Measurements from ENCODE around the gene CHST15.

Gene CHST15

GRCh38 chr10:124030492-124031110 is 62.8 kb downstream of the CHST15 start:
- TF ChIP-seq CTCF (IDR thresholded peaks at IDR 0.05; ENCODE audit: borderline replicate concordance, extremely low read depth, low read length, poor library complexity, severe bottlenecking) = no peak
- no peak for TF ChIP-seq EZH2 (IDR thresholded peaks at IDR 0.05; ENCODE audit: borderline replicate concordance, low read depth, low read length, severe bottlenecking)
- Histone ChIP-seq H3K4me3 (ENCODE audit: low read depth in 1 of 2, low read length in 2 of 2) (no peak overlapping the region), H3K79me2 (ENCODE audit: insufficient read depth, low read length) (no peaks in the 10 kb centered on the region), H3K9ac (ENCODE audit: low read depth, low read length) (no peak overlapping the region), H3K4me1 (ENCODE audit: insufficient read depth, low read length) (peaks cover 6% of the 10 kb centered on the region), H4K20me1 (ENCODE audit: insufficient read depth, low read length) (no peaks in the 10 kb centered on the region), H3K4me2 (ENCODE audit: insufficient read depth, low read length) (no peak overlapping the region), H3K27ac (ENCODE audit: low read length) (no peak overlapping the region), H3K36me3 (ENCODE audit: insufficient read depth, low read length) (no peaks in the 10 kb centered on the region), H2AFZ (ENCODE audit: low read depth, low read length) (no peak overlapping the region), H3K9me3 (ENCODE audit: insufficient read depth, low read length, severe bottlenecking) (no peaks in the 10 kb centered on the region), H3K27me3 (ENCODE audit: insufficient read depth, low read length, poor library complexity) (no peaks in the 10 kb centered on the region)
- DNase-seq (no peak), ATAC-seq (ENCODE audit: insufficient read depth, low read depth) (no peak)

- H3K27ac ChIP-seq (ENCODE audit: low read length) = no peak overlapping the region
- no peaks in the 10 kb centered on the region for H3K79me2 ChIP-seq (ENCODE audit: insufficient read depth, low read length)
- ATAC-seq (ENCODE audit: insufficient read depth, low read depth) = no peak
- no peak overlapping the region for H2AFZ ChIP-seq (ENCODE audit: low read depth, low read length)
- no peak overlapping the region for H3K4me2 ChIP-seq (ENCODE audit: insufficient read depth, low read length)
- H3K4me3 ChIP-seq (ENCODE audit: low read depth in 1 of 2, low read length in 2 of 2) = no peak overlapping the region
- H4K20me1 ChIP-seq (ENCODE audit: insufficient read depth, low read length) = no peaks in the 10 kb centered on the region
- no peak for DNase-seq
- TF ChIP-seq CTCF (IDR thresholded peaks at IDR 0.05; ENCODE audit: borderline replicate concordance, extremely low read depth, low read length, poor library complexity, severe bottlenecking) (no peak), EZH2 (IDR thresholded peaks at IDR 0.05; ENCODE audit: borderline replicate concordance, low read depth, low read length, severe bottlenecking) (no peak)
- no peaks in the 10 kb centered on the region for H3K27me3 ChIP-seq (ENCODE audit: insufficient read depth, low read length, poor library complexity)
- no peak overlapping the region for H3K9ac ChIP-seq (ENCODE audit: low read depth, low read length)
- no peaks in the 10 kb centered on the region for H3K9me3 ChIP-seq (ENCODE audit: insufficient read depth, low read length, severe bottlenecking)
- H3K36me3 ChIP-seq (ENCODE audit: insufficient read depth, low read length) = no peaks in the 10 kb centered on the region
- H3K4me1 ChIP-seq (ENCODE audit: insufficient read depth, low read length) = peaks cover 7% of the 10 kb centered on the region
Measured at GRCh38 chr10:124030061-124030460, 63.3 kb downstream of the CHST15 start.

- Histone ChIP-seq H3K36me3 (ENCODE audit: insufficient read depth, low read length) (no peaks in the 10 kb centered on the region), H3K27ac (ENCODE audit: low read length) (no peak overlapping the region), H3K4me1 (ENCODE audit: insufficient read depth, low read length) (peaks cover 8% of the 10 kb centered on the region), H4K20me1 (ENCODE audit: insufficient read depth, low read length) (no peaks in the 10 kb centered on the region), H2AFZ (ENCODE audit: low read depth, low read length) (no peak overlapping the region), H3K27me3 (ENCODE audit: insufficient read depth, low read length, poor library complexity) (no peaks in the 10 kb centered on the region), H3K4me3 (ENCODE audit: low read depth in 1 of 2, low read length in 2 of 2) (no peak overlapping the region), H3K4me2 (ENCODE audit: insufficient read depth, low read length) (no peak overlapping the region), H3K9me3 (ENCODE audit: insufficient read depth, low read length, severe bottlenecking) (no peaks in the 10 kb centered on the region), H3K9ac (ENCODE audit: low read depth, low read length) (no peak overlapping the region), H3K79me2 (ENCODE audit: insufficient read depth, low read length) (no peaks in the 10 kb centered on the region)
- ATAC-seq (ENCODE audit: insufficient read depth, low read depth) = no peak
- DNase-seq = no peak
- TF ChIP-seq EZH2 (IDR thresholded peaks at IDR 0.05; ENCODE audit: borderline replicate concordance, low read depth, low read length, severe bottlenecking) (no peak), CTCF (IDR thresholded peaks at IDR 0.05; ENCODE audit: borderline replicate concordance, extremely low read depth, low read length, poor library complexity, severe bottlenecking) (no peak)
Measured at GRCh38 chr10:124029559-124029958, 63.8 kb downstream of the CHST15 start.
